ENCODE results near the gene FBXL7. TPM values are rescaled to one million over a fixed set of nuclear protein-coding genes. Genes with fewer than 3 reads are reported as not detected.

FBXL7 gene
- total RNA-seq = 4.0 and 5.2 TPM in 2 replicates

GRCh38 chr5:15499528-15500324 is at the start of gene FBXL7:
TSS of gene FBXL7 (plus strand) at chr5:15500180.

